ENCODE data around the gene SCN2B.

SCN2B gene, protein sequence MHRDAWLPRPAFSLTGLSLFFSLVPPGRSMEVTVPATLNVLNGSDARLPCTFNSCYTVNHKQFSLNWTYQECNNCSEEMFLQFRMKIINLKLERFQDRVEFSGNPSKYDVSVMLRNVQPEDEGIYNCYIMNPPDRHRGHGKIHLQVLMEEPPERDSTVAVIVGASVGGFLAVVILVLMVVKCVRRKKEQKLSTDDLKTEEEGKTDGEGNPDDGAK

DNA sequence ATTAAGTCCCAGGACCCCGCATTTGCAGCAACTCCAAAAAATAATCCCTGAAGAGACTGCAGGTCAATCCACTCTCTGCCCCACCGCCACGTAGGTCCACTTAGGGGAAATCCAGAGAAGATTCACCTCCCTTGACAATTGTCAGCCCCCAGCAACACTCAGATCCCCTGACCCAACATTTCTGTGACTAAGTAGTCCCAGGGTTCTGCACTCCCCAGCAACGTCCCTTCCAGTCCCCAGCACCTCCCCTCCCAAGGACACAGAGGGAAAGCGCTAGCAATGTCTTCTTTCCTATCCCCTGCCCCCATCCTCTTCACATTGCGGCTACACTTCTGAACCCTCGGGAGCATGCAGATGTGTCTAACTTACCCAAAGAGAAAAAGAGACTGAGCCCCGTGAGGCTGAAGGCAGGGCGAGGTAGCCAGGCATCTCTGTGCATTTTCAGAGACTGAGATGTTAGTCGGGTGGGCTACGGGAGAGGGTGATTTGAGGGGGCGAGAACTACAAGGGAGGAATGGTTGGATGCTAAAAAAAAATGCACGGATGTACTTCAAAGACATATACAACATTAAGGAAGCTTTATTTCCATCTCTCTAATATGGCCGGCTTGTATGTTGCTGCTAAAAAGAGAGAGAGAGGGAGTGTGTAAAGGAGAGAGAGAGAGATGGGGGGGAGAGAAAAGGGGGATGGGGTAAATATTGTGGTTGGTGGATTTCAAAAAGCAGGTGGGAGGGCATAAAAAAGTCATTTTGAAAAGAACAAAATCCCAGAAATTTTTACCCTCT, at the start of gene SCN2B:
Gene SCN2B (minus strand): TSS at position 647 of the 785 bp plus-strand sequence. CDS start 208 bp downstream, at position 439.
- no peak for DNase-seq

DNA sequence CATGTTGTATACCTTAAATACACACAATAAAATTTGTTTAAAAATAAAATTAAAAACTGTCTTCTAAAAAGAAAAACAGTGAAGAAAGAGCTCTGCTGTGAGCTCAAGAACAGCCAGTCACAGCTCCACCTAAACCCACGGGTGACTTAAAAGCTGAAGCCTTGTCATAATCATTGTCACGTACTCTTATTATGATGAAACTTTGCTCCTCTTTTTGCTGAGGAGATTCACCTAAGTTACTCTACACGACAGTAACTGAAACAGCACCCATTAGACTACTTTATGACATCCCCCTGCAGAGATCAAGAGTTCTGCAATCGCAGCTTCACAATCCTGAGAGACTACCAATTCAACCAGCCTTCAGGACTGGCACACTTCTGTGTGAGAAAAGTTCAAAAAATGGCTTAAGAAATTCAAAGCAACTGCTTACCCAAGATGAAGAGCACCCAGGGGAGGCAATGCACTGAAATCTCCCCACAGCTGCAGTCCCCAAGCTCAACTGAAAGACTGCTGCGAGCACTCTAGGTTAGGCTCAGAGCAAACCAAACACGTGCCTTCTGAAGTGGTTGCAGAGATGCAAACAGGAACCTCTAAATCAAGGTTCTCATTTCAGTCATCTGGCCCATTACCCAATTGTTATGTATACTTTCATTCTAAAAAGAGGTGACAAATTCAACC, 48.2 kb upstream of the SCN2B start, which contains the start of gene JAML:
Gene JAML (minus strand): TSS at position 501 of the 678 bp plus-strand sequence. CDS start 10,145 bp downstream, outside the sequence.
- DNase-seq = no peak

DNA sequence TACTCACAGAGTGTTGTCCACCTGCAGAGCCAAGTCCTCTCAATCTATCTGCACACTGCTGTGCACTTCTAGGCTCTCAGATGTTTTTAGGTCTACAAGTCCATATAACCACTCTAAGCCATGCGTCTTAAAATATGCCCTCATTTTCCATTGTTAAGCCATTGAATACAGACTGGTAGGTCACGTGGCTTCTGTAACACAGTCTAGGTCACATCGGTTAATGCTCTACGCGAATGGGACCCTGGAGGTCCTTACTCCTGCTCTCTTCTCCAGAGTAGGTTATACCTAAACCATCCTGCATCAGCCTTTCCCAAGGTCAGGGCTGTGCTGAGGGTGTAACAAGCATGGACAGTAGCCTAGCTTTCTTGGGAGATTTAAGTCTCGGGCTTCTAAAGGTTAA, 47.6 kb upstream of the SCN2B start:
- DNase-seq = no peak

DNA sequence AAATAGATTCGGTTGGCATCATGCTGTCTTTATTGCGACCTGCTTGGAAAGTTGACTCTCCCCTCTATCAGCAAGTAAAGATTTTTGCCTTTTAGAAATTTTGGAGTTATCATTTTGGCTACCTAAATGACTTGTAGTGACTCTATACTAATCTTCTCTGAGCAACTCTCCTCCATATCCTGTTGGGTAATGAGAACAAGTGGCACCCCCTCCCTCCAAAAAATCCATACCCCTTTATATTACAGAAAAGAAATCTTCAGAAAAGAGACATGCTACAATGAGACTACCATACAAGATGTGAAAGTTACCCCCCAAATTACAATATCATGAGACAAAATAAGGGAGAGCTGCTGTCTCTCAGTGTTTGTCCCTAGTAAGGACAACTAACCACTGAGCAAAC, 47.1 kb upstream of the SCN2B start:
- no peak for DNase-seq

DNA sequence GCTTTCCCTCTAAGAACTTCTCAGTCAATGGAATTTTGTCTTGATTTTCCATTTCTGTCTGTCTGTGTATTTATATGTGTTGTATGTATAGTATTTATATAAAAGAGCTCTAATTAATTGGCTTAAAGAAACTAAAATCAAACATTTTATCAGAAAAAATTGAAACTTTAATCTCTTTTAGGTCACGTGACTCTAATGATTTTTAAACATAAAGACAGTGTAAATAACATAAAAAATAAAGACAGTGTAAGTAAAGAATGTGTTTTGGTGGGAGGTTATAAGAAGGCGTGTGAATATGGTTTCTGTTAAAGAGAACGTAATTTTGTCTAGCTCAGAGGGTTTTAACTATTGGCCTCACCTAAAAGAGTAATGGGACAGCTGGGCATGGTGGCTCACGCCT, 46.0 kb upstream of the SCN2B start:
- DNase-seq = no peak

DNA sequence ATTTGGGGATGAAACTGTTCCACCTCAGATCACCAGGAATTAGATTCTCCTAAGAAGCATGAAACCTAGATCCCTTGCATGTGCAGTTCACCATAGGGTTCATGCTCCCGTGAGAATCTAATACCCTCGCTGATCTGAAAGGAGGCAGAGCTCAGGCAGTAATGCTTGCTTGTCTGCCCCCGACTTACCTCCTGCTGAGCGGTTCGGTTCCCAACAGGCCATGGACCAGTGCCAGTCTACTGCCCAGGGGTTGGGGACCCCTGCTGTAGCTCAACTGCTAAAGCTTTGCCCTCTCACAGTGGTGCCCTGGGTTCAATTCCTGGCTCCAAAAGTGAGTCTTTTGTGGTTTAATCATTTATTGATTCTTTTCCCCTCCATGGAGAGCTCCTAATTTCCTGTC, 45.0 kb upstream of the SCN2B start:
- no peak for DNase-seq

DNA sequence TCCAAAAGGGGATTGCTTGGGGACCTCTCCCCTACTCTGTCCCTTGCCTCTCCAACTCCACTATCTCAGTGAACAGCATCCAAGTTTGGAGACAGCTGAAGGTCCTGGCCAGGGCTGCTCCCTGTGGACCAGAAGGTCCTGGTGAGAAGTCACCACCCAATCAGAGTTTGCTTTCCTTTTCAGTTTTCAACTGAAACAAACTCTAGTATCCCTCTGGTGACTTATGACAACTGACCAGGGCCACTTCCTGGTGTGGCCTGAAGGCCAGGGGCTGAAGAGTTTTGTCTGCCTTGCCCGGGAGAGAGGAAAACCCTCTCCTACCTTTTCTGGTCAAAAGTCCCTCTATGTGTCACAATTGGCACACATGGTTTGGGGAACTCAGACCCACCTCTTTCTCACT, 43.3 kb upstream of the SCN2B start:
- DNase-seq = no peak

DNA sequence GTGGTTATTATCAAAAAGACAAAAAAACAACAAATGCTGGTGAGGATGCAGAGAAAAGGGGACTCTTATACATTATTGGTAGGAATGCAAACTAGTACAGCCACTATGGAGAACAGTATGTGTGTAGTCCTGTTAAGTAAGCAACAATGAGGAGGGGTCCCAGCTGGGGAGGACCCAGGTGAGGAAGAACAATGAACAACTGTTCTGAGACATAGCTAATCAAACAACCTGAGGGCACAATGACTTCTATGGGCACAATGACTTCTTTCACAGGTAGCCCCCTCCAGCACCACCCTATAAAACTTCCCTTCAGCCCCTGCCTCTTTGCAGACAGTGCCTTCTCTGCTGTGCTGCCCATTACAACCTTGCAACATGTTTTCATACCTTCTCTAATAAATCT, 42.8 kb upstream of the SCN2B start:
- no peak for DNase-seq

DNA sequence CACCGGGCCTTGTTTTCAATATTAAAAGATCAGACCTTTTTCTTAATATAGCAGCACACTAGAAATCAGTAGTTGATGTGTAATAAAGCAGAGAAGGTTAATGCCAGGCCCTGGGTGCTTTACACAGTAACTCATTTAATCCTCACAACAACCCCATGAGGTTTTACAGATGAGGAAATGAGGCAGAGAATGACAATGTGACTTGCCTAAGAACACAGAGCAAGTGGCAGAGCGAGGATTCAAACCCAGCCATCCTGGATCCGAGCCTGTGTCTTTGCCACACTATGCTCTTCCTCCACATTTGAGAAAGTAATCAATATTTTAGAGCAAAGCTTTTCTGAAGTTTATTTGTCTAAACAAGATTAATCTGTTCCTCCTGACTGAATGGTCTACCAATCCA, 41.1 kb upstream of the SCN2B start:
- no peak for DNase-seq

DNA sequence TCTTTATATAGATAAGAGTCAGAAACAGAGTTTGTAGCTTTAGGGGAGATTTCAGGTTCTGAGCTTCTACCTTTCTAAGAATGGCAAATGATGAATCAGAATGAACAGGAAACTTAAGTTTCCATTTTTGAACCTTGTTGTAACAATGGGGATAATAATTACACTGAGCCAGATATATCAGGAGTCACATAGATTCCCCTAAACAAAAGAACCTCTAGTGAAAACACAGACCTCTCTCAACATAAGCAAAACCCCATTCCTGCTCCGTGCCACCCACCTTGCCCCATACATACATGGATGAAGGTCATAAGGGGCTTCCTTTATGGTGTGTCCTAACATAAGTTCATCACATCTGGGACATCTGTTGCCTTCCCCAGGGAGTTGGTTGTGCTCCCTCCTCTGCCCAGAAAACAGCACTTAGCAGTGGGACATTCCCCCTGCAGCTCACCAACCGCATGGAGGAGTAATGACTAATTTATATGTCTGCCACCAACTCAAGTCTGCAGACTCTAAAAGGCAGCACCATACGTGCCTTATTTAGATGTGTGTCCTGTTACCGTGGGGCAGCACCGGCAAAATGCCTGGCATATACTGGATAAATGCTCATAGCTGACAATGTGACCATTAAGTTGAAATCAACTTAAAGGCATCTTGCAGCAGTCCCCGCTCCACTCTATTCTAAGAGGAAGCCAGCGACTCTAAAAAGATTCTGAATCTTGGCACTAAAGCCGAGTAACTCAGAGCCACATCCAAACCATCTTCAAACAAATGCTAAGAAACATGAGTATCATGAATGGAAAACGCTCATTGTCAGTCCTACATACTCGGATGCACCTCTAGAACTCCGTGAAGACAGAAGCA, 40.4 kb upstream of the SCN2B start:
- no peak for DNase-seq

DNA sequence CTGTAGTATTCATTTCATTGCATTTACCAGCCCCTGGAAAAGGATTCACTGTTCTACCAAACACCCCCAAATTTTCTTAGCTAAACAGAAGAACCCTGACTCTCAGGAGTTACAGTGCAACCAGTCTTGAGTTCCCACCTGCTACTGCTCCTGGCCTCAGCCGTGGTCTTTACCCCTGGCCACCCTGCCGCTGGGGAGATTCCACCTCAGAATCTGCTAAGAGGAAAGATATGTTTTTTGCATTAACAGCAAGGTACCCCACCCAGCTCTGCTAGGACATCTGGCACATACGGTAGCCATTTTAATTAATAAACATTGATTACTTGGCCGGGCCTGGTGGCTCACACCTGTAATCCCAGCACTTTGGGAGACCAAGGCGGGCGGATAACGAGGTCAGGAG, 39.3 kb upstream of the SCN2B start:
- DNase-seq = no peak

DNA sequence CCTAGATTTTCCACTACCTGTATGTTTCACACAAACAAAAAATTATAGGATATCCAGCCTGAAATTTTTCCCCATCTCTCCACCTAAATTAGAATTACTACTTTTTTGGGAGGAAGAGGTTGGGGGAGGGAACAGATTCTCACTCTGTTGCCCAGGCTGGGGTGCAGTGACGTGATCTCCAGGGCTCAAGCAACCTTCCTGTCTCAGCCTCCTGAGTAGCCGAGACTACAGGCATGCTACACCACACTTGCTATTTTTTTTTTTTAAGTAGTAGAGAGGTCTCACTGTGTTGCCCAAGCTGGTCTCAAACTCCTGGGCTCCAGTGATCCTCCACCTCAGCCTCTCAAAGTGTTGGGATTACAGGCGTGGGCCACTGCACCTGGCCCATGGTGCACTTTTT, 38.8 kb upstream of the SCN2B start:
- DNase-seq = no peak

DNA sequence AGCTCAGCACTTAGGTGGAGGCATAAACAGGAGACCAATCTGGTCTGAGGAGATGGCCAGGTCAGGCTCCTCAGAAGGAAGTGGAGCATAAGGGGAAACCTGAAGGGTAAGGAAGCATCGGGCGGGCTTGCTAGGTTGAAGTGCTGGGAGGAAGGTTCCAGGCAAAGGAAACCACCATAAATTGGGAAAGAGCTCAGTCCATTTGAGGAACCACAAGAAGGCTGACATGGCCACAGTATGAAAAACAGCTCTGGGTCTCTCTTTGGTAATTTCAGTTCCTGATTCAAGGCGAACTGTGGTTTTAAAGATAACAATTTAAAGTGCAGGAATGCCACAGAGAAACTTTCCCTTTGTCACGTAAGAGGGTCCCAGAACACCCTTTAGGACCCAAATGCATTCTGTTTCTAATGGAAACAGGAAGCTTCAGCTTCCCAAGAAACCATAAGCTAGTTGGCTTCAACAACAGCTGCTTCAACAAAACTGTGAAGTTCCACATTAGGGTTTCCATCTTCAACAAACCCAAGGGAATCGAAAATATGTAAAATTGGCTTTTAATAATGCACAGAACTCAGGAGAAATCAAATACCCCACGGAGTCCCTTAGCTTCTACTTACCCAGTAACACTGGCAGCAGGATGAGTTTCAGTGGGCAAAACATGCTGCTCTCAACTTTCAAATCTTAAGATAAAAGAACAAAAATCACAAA, 37.9 kb upstream of the SCN2B start:
- no peak for DNase-seq

DNA sequence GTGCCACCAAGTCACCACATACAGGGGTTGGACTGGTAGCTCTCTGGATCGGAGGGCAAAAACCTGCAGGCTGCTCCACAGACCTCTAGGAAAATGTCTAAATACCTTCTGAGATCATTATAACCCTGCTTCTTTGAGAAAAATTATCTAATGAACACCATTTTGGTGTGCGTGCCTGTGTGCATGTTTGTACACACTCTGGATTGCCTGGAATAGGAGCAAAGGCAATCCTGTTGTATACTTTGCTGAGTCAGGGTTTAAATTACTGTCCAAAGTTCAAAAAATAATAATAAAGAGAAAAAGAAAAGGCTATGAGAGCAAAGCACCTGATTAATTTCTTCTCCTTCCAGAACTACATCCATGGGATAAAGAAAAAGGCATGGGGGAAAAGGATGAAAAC, 37.3 kb upstream of the SCN2B start:
- no peak for DNase-seq

DNA sequence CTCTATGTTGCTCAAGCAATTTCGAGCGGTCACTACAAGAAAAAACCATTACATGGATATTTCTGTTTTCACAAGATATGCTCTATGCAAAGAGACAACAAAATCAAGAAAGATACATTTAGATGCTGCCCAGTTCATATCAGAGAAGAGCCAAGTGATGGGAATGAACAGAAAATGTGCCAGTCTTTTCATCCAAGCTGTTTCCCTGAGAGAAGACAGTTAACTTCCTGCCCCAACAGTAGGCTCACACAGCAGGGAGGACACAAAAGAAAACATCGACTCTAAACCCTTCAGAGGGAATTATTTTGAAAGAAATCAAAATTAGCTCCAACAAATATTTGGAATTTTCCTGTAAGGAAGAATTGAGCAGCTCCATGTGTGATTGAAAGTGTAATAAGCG, 36.8 kb upstream of the SCN2B start:
- DNase-seq = no peak

DNA sequence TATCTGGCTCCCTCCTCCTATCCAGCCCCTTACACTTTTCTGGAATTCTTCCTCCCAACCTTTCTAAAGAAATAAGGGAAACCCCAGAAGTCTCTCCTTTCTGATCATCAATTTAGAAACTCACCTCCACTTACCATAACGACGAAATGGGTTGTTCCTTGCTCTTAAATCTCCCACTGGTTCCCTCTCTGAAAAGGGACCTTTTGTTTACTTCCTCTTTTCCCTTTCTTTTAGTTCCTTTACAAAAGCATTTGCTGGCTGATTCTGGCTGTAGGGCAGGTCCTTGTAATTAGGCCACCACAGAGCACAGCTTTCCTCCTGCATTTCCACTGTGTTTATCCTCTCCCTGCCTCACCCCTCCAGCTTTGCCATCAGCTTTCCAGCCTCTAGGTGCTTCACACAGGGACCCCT, 36.3 kb upstream of the SCN2B start:
- DNase-seq = no peak

DNA sequence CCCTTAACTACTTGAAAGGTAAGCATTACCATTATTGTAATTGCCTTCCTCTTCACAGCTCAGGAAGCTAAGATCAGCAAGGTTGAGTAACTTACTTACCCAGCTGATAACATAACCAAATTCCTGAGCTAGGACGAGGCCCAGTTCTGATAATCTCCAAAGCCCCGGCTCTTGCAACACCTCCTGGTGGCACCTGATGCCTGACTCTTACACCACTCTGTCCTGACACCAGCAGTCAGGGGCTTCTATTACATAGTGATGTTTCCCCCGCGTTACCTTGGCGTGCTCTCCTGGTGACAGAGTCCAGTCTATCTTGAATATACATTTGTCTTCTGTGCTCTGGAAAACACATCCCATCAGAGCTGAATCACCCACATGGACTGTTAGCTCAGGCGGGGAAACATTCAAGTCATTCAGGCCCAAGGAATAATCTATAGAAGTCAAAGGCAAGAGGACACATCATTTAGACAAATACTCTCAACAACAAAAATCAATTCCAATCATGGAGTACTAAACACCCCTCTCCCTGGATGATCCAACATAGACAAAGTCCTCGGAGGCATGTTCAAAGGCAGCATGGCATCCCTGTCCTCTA, 35.8 kb upstream of the SCN2B start:
- no peak for DNase-seq

DNA sequence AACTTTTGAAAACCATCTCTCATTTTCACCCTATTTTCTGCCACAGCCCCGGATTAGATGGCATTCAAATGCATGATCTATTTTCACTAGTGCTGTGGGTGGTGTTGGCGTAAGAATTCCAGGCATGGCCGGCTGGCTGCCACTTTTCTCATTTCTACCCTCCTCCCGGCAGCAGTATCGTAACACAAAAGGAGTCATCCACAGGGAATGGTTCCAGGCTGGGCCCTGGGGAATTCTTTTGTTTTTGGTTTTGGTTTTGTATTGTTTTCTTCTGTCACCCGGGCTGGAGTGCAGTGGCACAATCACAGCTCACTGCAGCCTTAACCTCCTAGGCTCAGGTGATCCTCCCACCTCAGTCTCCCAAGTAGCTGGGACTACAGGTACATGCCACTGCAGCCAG, 34.6 kb upstream of the SCN2B start:
- DNase-seq = no peak

DNA sequence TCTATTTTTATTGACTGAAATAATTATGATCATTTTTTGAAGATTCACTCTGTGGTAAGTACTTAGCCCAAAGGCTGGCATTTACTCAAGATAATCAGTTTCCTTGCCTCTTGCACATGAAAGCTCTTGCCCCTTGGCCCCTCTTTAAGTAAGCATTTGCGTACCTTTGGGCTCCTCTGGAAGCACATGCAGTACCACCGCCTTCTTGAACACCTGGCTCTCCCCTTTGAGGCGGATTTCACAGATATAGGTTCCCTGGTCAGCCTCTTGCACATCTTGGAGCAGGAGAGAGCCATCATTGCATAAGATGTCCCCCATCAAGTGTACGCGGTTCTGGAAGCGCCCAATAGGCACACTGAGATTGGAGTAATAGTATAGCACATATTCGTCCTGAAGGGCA, 33.9 kb upstream of the SCN2B start:
- no peak for DNase-seq

DNA sequence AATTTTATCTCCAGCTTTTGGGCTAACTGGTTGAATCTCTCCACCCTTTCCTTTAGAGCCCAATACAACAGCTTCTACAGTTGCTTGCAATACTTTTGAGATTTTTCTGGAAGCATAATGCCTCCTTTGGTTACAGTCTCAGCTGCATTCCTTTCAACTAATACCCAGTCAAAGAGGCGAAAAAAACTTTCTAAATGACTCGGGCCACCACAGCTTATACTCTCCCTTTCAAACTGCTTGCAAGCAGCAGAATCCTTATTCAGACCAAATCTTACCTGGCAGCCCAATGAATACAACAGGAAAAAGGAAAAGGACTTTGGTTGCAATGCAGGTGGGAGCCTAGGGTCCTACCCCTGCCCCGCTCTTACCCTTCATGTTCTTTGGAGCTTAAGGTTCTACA, 32.6 kb upstream of the SCN2B start:
- DNase-seq = no peak

DNA sequence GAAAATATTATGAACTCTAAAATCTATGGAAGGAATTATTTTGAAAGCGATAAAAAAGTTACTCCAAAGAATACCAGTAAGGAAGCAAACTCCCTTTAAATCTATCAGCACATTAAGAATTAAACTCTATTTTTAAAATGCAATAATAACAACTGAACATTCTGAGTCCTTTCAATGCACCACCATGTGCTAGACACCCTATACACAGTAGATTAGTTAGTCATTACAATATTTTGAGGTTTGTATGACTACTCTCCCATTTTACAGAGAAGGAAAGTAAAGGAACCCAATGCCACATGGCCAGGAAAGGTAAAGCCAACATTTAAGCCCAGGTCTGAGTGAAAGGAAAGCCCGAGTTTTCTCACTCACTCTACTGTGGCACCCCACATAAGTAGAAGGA, 30.6 kb upstream of the SCN2B start:
- no peak for DNase-seq

DNA sequence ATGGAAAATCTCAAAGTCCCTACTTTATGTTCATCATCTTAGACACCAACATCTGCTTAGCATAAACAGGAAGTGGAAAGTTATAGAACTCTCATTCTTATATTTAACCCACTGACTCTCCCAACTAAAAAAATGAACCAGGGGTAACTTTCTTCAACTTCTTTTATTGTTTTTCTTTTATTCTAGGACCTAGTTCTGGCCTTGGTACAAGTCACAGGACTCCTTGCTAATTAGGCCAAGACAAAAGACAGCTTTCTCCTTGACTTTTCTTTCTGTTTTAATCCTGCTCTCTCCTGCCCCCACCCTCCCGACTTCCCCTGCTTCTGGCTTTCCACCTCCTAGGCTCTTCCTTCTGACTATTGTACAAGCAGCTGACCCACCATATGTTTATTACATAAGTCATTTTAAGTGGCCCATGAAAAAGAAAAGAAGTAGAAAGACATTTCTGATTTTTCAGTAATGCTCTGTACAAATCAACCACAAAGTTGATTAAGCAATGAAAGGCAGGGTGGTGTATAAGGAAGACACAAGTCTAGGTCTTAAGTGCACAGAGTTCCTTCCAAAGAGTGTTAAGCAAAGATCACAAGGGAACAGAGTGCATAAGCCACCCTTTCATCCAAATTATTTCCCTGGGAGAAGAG, 30.1 kb upstream of the SCN2B start:
- DNase-seq = no peak
